HepG2 (cell line): ENCODE data around the gene CYP2C19.
"Not testable (repeated sequence)": the region's sequence is repeated elsewhere in the genome, so short reads cannot be mapped to it uniquely, and the experiment has no call there.

Experiments used
- EHMT2 ChIP-seq: fragments of 200-600 bp; sonication (generic); IDR thresholded peaks from 2 replicates; pipeline ENCODE4 v1.7.0; 2017; ENCODE audit warnings: antibody characterized with exemption, low read depth, low read length, borderline replicate concordance
- FOXA3 ChIP-seq: IDR thresholded peaks from 2 replicates; pipeline ENCODE4 v1.6.1; 2016; ENCODE audit warnings: missing genetic modification reagents, missing compliant biosample characterization
- GABPA ChIP-seq, 2 experiments: IDR thresholded peaks; 2 replicates each; pipeline ENCODE4 v1.6.1; 2011 to 2016; ENCODE audit warnings: low read depth in 2 of 2, low read length in 1 of 2, missing biosample characterization in 1 of 2, missing genetic modification characterization in 1 of 2
- HNF4G ChIP-seq, 2 experiments: sonication (generic) in 1 of 2; formaldehyde crosslinking in 1 of 2; IDR thresholded peaks; 2 replicates each; pipeline versions ENCODE4 v1.4.0 to v1.6.1; 2011 to 2020; ENCODE audit warnings: borderline replicate concordance in 2 of 2, low read depth in 2 of 2, mild to moderate bottlenecking in 2 of 2, low read length in 1 of 2, missing genetic modification reagents in 1 of 2, moderate library complexity in 1 of 2
- NCOA1 ChIP-seq: sonication (generic); formaldehyde crosslinking; IDR thresholded peaks from 2 replicates; pipeline ENCODE4 v1.9.0; 2021; ENCODE audit warnings: missing genetic modification reagents
- NFATC3 ChIP-seq: sonication (generic); formaldehyde crosslinking; IDR thresholded peaks from 2 replicates; pipeline ENCODE4 v1.5.1; 2020; ENCODE audit warnings: mild to moderate bottlenecking, missing genetic modification reagents
- ZBTB20 ChIP-seq: sonication (generic); formaldehyde crosslinking; IDR thresholded peaks from 2 replicates; pipeline ENCODE4 v1.8.1; 2023; ENCODE audit warnings: missing genetic modification reagents, low read depth, mild to moderate bottlenecking, borderline replicate concordance
- ZNF253 ChIP-seq: sonication (generic); formaldehyde crosslinking; IDR thresholded peaks from 2 replicates; pipeline ENCODE4 v1.8.0; 2022; ENCODE audit warnings: mild to moderate bottlenecking, missing genetic modification reagents, borderline replicate concordance
- ZNF274 ChIP-seq: sonication (generic); formaldehyde crosslinking; IDR thresholded peaks from 2 replicates; pipeline ENCODE4 v1.5.1; 2020; ENCODE audit warnings: mild to moderate bottlenecking, missing genetic modification reagents
- ZSCAN29 ChIP-seq: sonication (generic); formaldehyde crosslinking; conservative IDR thresholded peaks from 2 replicates; pipeline ENCODE4 v1.4.0; 2020; ENCODE audit warnings: mild to moderate bottlenecking, missing genetic modification reagents
- TF ChIP-seq, protein P1 (sequence below): sonication (generic); formaldehyde crosslinking; IDR thresholded peaks from 2 replicates; pipeline ENCODE4 v1.5.0; 2020; ENCODE audit warnings: mild to moderate bottlenecking, missing genetic modification reagents, moderate library complexity
- TF ChIP-seq, protein P2 (sequence below): sonication (generic); formaldehyde crosslinking; IDR thresholded peaks from 2 replicates; pipeline ENCODE4 v1.8.1; 2023; ENCODE audit warnings: missing genetic modification reagents, inconsistent platforms, borderline replicate concordance
- TF ChIP-seq, protein P3 (sequence below): sonication (generic); formaldehyde crosslinking; IDR thresholded peaks from 2 replicates; pipeline ENCODE4 v1.4.0; 2020; ENCODE audit warnings: missing genetic modification reagents

DNA sequence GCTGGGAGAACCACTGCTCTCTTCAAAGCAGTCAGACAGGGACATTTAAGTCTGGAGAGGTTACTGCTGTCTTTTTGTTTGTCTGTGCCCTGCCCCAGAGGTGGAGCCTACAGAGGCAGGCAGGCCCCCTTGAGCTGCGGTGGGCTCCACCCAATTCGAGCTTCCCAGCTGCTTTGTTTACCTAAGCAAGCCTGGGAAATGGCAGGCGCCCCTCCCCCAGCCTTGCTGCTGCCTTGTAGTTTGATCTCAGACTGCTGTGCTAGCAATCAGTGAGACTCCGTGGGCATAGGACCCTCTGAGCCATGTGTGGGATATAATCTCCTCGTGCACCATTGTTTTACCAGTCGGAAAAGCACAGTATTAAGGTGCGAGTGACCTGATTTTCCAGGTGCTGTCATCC, 135.9 kb downstream of the CYP2C19 start:
- TF ChIP-seq ZSCAN29 (CRISPR knock-in tag); ZBTB20; ZNF253 (CRISPR knock-in tag); EHMT2; ZNF274; GABPA (IDR thresholded peaks at IDR 0.05; ENCODE audit: low read depth, low read length); GABPA (CRISPR knock-in tag; IDR thresholded peaks at IDR 0.05; ENCODE audit: low read depth); NCOA1 (CRISPR knock-in tag); NFATC3 (CRISPR knock-in tag); HNF4G (IDR thresholded peaks at IDR 0.05; ENCODE audit: borderline replicate concordance, low read depth, low read length); HNF4G (CRISPR knock-in tag; IDR thresholded peaks at IDR 0.05; ENCODE audit: borderline replicate concordance, low read depth): not testable (repeated sequence)
- TF ChIP-seq FOXA3 (CRISPR knock-in tag): peak; percentile 79
- TF ChIP-seq, protein P1, sequence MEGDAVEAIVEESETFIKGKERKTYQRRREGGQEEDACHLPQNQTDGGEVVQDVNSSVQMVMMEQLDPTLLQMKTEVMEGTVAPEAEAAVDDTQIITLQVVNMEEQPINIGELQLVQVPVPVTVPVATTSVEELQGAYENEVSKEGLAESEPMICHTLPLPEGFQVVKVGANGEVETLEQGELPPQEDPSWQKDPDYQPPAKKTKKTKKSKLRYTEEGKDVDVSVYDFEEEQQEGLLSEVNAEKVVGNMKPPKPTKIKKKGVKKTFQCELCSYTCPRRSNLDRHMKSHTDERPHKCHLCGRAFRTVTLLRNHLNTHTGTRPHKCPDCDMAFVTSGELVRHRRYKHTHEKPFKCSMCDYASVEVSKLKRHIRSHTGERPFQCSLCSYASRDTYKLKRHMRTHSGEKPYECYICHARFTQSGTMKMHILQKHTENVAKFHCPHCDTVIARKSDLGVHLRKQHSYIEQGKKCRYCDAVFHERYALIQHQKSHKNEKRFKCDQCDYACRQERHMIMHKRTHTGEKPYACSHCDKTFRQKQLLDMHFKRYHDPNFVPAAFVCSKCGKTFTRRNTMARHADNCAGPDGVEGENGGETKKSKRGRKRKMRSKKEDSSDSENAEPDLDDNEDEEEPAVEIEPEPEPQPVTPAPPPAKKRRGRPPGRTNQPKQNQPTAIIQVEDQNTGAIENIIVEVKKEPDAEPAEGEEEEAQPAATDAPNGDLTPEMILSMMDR (CRISPR knock-in tag): not testable (repeated sequence)
- TF ChIP-seq, protein P2, sequence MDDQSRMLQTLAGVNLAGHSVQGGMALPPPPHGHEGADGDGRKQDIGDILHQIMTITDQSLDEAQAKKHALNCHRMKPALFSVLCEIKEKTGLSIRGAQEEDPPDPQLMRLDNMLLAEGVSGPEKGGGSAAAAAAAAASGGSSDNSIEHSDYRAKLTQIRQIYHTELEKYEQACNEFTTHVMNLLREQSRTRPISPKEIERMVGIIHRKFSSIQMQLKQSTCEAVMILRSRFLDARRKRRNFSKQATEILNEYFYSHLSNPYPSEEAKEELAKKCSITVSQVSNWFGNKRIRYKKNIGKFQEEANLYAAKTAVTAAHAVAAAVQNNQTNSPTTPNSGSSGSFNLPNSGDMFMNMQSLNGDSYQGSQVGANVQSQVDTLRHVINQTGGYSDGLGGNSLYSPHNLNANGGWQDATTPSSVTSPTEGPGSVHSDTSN (CRISPR knock-in tag): not testable (repeated sequence)
- TF ChIP-seq, protein P3, sequence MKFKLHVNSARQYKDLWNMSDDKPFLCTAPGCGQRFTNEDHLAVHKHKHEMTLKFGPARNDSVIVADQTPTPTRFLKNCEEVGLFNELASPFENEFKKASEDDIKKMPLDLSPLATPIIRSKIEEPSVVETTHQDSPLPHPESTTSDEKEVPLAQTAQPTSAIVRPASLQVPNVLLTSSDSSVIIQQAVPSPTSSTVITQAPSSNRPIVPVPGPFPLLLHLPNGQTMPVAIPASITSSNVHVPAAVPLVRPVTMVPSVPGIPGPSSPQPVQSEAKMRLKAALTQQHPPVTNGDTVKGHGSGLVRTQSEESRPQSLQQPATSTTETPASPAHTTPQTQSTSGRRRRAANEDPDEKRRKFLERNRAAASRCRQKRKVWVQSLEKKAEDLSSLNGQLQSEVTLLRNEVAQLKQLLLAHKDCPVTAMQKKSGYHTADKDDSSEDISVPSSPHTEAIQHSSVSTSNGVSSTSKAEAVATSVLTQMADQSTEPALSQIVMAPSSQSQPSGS (CRISPR knock-in tag): not testable (repeated sequence)
